ENCODE results near the gene ANAPC7. TPM values are rescaled to one million over a fixed set of nuclear protein-coding genes. Genes with fewer than 3 reads are reported as not detected.

Gene ANAPC7
- total and polyA plus RNA-seq, 2 donors (not counting 1 experiment from before 2014, with no cell fraction given), result 48.7 to 49.5 TPM

DNA sequence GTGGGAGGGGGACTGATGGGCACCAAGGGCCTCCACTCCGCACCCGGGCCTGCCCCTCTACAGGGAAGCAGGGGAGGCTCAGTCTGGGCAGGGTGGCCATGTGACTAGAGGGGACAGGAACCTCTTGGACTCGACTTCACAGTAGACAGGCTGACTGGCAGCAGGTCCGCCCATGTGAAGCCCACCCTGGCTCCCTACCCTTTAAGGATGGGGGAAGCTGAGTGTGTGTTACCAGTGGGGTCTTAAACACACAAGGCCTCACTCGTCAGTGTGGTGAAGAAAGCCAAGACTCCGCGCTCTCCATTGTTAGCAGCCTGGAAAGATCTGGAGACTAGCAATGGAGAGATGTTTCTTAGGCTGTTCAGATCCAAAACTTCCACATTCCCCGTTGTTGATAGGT lies 52.4 kb downstream of the ANAPC7 start:
- Histone ChIP-seq H3K4me3 (replicated peaks in 1 of 4; ENCODE audit: control extremely low read depth in 1 of 4, insufficient read depth in 1 of 4, low read depth in 3 of 4, low read length in 4 of 4) (no peak overlapping the region), H3K4me2 (ENCODE audit: extremely low read depth, insufficient read depth, low read length) (no peak overlapping the region), H3K27me3 (ENCODE audit: control insufficient read depth, insufficient read depth, low read length) (no peaks in the 10 kb centered on the region), H4K20me1 (ENCODE audit: control insufficient read depth, extremely low read depth, insufficient read depth, low read length) (no peaks in the 10 kb centered on the region), H3K9me3 (ENCODE audit: control insufficient read depth, insufficient read depth, low read depth, low read length) (no peaks in the 10 kb centered on the region), H3K36me3 (ENCODE audit: control insufficient read depth, insufficient read depth, low read length) (peaks cover 31% of the 10 kb centered on the region), H3K9ac (ENCODE audit: insufficient read depth, low read length) (no peak overlapping the region), H3K4me1 (ENCODE audit: control insufficient read depth, extremely low read depth, insufficient read depth, low read length) (no peaks in the 10 kb centered on the region), H3K79me2 (ENCODE audit: control insufficient read depth, insufficient read depth, low read length) (no peaks in the 10 kb centered on the region), H3K27ac (ENCODE audit: insufficient read depth, low read length) (no peak overlapping the region), H2AFZ (ENCODE audit: low read length) (no peak overlapping the region)
- TF ChIP-seq, protein P1, sequence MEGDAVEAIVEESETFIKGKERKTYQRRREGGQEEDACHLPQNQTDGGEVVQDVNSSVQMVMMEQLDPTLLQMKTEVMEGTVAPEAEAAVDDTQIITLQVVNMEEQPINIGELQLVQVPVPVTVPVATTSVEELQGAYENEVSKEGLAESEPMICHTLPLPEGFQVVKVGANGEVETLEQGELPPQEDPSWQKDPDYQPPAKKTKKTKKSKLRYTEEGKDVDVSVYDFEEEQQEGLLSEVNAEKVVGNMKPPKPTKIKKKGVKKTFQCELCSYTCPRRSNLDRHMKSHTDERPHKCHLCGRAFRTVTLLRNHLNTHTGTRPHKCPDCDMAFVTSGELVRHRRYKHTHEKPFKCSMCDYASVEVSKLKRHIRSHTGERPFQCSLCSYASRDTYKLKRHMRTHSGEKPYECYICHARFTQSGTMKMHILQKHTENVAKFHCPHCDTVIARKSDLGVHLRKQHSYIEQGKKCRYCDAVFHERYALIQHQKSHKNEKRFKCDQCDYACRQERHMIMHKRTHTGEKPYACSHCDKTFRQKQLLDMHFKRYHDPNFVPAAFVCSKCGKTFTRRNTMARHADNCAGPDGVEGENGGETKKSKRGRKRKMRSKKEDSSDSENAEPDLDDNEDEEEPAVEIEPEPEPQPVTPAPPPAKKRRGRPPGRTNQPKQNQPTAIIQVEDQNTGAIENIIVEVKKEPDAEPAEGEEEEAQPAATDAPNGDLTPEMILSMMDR (conservative IDR thresholded peaks at IDR 0.05 in 1 of 2, IDR thresholded peaks at IDR 0.05 in 1 of 2; ENCODE audit: low read depth in 1 of 2, low read length in 2 of 2), result no peak
- TF ChIP-seq EZH2 (IDR thresholded peaks at IDR 0.05; ENCODE audit: low read length, missing control alignments), result no peak
- no peak for DNase-seq (ENCODE audit: low read depth in 2 of 2)

DNA sequence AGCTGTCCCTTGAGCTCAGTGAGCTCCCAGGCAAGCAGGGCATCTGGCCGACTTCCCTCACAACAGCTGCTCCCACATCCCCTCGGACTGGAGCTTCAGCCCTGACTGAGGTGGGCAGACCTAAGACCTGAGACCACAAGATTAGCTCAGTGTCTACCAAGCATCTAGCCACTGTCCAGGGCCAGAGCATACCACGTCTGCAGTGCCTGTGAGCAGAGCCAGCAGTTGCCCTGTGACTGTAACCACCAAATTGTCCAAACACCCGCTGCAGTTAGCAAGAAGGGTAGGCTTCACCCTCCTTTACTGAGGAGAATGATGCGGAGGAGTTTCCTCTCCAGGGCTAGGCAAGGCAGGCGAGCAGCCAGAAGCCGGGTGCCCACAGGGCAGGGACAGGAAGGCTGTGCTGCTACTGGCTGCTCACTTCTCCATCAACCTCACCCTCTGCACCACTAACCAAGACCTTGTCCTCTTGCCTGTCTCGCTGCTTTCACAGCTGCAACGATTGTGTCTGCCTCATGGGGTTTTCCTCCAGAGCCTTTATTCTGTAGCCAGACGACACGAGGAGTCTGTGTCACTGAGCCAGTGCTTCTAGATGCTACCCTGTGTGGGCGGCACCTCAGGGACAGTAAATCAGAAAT lies 53.9 kb downstream of the ANAPC7 start:
- no peak for DNase-seq (ENCODE audit: low read depth in 2 of 2)
- Histone ChIP-seq H3K4me1 (ENCODE audit: control insufficient read depth, extremely low read depth, insufficient read depth, low read length) (no peaks in the 10 kb centered on the region), H3K9ac (ENCODE audit: insufficient read depth, low read length) (no peak overlapping the region), H3K4me3 (replicated peaks in 1 of 4; ENCODE audit: control extremely low read depth in 1 of 4, insufficient read depth in 1 of 4, low read depth in 3 of 4, low read length in 4 of 4) (no peak overlapping the region), H3K36me3 (ENCODE audit: control insufficient read depth, insufficient read depth, low read length) (peaks cover 45% of the 10 kb centered on the region), H3K79me2 (ENCODE audit: control insufficient read depth, insufficient read depth, low read length) (no peaks in the 10 kb centered on the region), H3K9me3 (ENCODE audit: control insufficient read depth, insufficient read depth, low read depth, low read length) (no peaks in the 10 kb centered on the region), H2AFZ (ENCODE audit: low read length) (no peak overlapping the region), H4K20me1 (ENCODE audit: control insufficient read depth, extremely low read depth, insufficient read depth, low read length) (no peaks in the 10 kb centered on the region), H3K27ac (ENCODE audit: insufficient read depth, low read length) (no peak overlapping the region), H3K27me3 (ENCODE audit: control insufficient read depth, insufficient read depth, low read length) (no peaks in the 10 kb centered on the region), H3K4me2 (ENCODE audit: extremely low read depth, insufficient read depth, low read length) (no peak overlapping the region)
- TF ChIP-seq, protein P1 (conservative IDR thresholded peaks at IDR 0.05 in 1 of 2, IDR thresholded peaks at IDR 0.05 in 1 of 2; ENCODE audit: low read depth in 1 of 2, low read length in 2 of 2), result no peak
- no peak for TF ChIP-seq EZH2 (IDR thresholded peaks at IDR 0.05; ENCODE audit: low read length, missing control alignments)

DNA sequence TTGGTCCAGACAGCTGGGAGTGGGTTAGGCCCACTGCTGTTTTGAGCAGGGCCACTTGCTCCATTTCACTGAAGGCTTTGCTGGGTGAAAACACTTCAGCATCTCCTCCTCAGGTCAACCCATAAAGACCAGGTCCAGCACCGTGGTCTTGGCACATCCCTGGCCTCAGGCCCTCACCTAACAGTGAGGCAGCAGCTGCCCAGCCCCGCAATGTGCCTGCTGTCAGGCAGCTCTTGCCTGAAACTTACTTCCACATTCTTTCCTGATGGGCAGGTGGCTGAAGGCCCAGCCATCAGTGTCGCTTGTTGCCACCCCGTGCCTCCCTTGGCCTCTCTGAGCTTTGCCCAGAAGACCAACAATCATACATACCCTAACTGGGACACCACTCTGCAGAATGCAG lies 54.4 kb downstream of the ANAPC7 start:
- DNase-seq (ENCODE audit: low read depth in 2 of 2), result no peak
- H3K4me1 ChIP-seq (ENCODE audit: control insufficient read depth, extremely low read depth, insufficient read depth, low read length), result no peaks in the 10 kb centered on the region
- no peak overlapping the region for H3K4me3 ChIP-seq (replicated peaks in 1 of 4; ENCODE audit: control extremely low read depth in 1 of 4, insufficient read depth in 1 of 4, low read depth in 3 of 4, low read length in 4 of 4)
- H3K27ac ChIP-seq (ENCODE audit: insufficient read depth, low read length), result no peak overlapping the region
- H3K9ac ChIP-seq (ENCODE audit: insufficient read depth, low read length), result no peak overlapping the region
- H3K27me3 ChIP-seq (ENCODE audit: control insufficient read depth, insufficient read depth, low read length), result no peaks in the 10 kb centered on the region
- H3K4me2 ChIP-seq (ENCODE audit: extremely low read depth, insufficient read depth, low read length), result no peak overlapping the region
- H3K9me3 ChIP-seq (ENCODE audit: control insufficient read depth, insufficient read depth, low read depth, low read length), result no peaks in the 10 kb centered on the region
- H3K36me3 ChIP-seq (ENCODE audit: control insufficient read depth, insufficient read depth, low read length), result peaks cover 49% of the 10 kb centered on the region
- H2AFZ ChIP-seq (ENCODE audit: low read length), result no peak overlapping the region
- no peak for TF ChIP-seq EZH2 (IDR thresholded peaks at IDR 0.05; ENCODE audit: low read length, missing control alignments)
- TF ChIP-seq, protein P1 (conservative IDR thresholded peaks at IDR 0.05 in 1 of 2, IDR thresholded peaks at IDR 0.05 in 1 of 2; ENCODE audit: low read depth in 1 of 2, low read length in 2 of 2), result no peak
- H4K20me1 ChIP-seq (ENCODE audit: control insufficient read depth, extremely low read depth, insufficient read depth, low read length), result no peaks in the 10 kb centered on the region
- H3K79me2 ChIP-seq (ENCODE audit: control insufficient read depth, insufficient read depth, low read length), result no peaks in the 10 kb centered on the region

Data from fibroblast of lung (primary cell).